GM12878 (cell line): ENCODE measurements around the gene RALGPS1. TPM values are rescaled to one million over a fixed set of nuclear protein-coding genes. Genes with fewer than 3 reads are reported as not detected.

Experiments
- ATF7 ChIP-seq: fragments of 450-650 bp; IDR thresholded peaks from 2 replicates; pipeline ENCODE4 v1.6.1; 2016; ENCODE audit warnings: low read depth, mild to moderate bottlenecking
- CREB1 ChIP-seq: IDR thresholded peaks from 2 replicates; pipeline ENCODE4 v1.6.1; 2012; ENCODE audit warnings: low read depth, mild to moderate bottlenecking, inconsistent platforms
- E2F4 ChIP-seq: IDR thresholded peaks from 2 replicates; pipeline ENCODE4 v1.6.1; 2012; ENCODE audit warnings: low read depth, low read length, improper control_type of control experiment
- EGR1 ChIP-seq, 2 experiments: IDR thresholded peaks; 1 replicate in 1 of 2; 2 replicates in 1 of 2; pipeline ENCODE4 v1.6.1; 2011 to 2012; ENCODE audit warnings: low read depth in 2 of 2, low read length in 2 of 2, borderline replicate concordance in 1 of 2, mild to moderate bottlenecking in 1 of 2, moderate library complexity in 1 of 2
- GABPA ChIP-seq: IDR thresholded peaks from 2 replicates; pipeline ENCODE4 v1.6.1; 2014; ENCODE audit warnings: antibody characterized with exemption, low read depth, mild to moderate bottlenecking, inconsistent platforms
- HCFC1 ChIP-seq: fragments of 150-350 bp; IDR thresholded peaks from 2 replicates; pipeline ENCODE4 v1.6.1; 2014; ENCODE audit warnings: low read length
- HDAC2 ChIP-seq: fragments of 200-600 bp; sonication (generic); IDR thresholded peaks from 2 replicates; pipeline ENCODE4 v1.6.1; 2017
- HDGF ChIP-seq: fragments of 450-650 bp; IDR thresholded peaks from 2 replicates; pipeline ENCODE4 v1.6.1; 2016; ENCODE audit warnings: antibody characterized with exemption
- NBN ChIP-seq: fragments of 450-650 bp; IDR thresholded peaks from 2 replicates; pipeline ENCODE4 v1.6.1; 2016
- POU2F2 ChIP-seq: IDR thresholded peaks from 3 replicates; pipeline ENCODE4 v1.6.1; 2011; ENCODE audit warnings: low read depth, mild to moderate bottlenecking, low read length, borderline replicate concordance
- RCOR1 ChIP-seq: conservative IDR thresholded peaks from 2 replicates; pipeline ENCODE4 v1.6.1; 2012; ENCODE audit warnings: low read depth, low read length, improper control_type of control experiment
- RFX5 ChIP-seq: IDR thresholded peaks from 2 replicates; pipeline ENCODE4 v1.6.1; 2011; ENCODE audit warnings: low read depth, low read length, improper control_type of control experiment
- SREBF2 ChIP-seq: IDR thresholded peaks from 2 replicates; pipeline ENCODE4 v1.6.1; 2012; ENCODE audit warnings: mild to moderate bottlenecking, low read length
- TCF12 ChIP-seq: IDR thresholded peaks from 2 replicates; pipeline ENCODE4 v1.6.1; 2011; ENCODE audit warnings: low read depth, mild to moderate bottlenecking, low read length
- ZBTB33 ChIP-seq: fragments of 450-650 bp; IDR thresholded peaks from 2 replicates; pipeline ENCODE4 v1.6.1; 2017; ENCODE audit warnings: mild to moderate bottlenecking
- ZNF592 ChIP-seq: fragments of 450-650 bp; IDR thresholded peaks from 2 replicates; pipeline ENCODE4 v1.6.1; 2017; ENCODE audit warnings: mild to moderate bottlenecking, moderate library complexity
- ZSCAN29 ChIP-seq: fragments of 450-650 bp; IDR thresholded peaks from 2 replicates; pipeline ENCODE4 v1.6.1; 2017; ENCODE audit warnings: mild to moderate bottlenecking, moderate library complexity
- polyA plus RNA-seq, 11 experiments: library from polyadenylated mRNA; depleted of rRNA in 4 of 11; unstranded in 6 of 11; stranded (reverse) in 5 of 11; fragments of >200 nt; fragmentation: Nextera tagmentation in 4 of 11; fragmentation: Illumina TruSeq in 1 of 11; extraction: Ambion mirVana in 4 of 11; extraction: Trizol in 1 of 11; gene quantifications; 1 replicate in 1 of 11; 2 replicates in 10 of 11; pipeline versions ENCODE4 v1.2.1 to v1.2.3, GENCODE V29; 2011 to 2016; ENCODE audit warnings: inconsistent platforms in 2 of 11, missing spikeins in 2 of 11, low read depth in 1 of 11
- total RNA-seq, 4 experiments: library from RNA; depleted of rRNA in 3 of 4; stranded (reverse); fragments of >200 nt in 3 of 4; fragmentation: Illumina TruSeq in 1 of 4; extraction: Trizol in 1 of 4; gene quantifications; 2 replicates each; pipeline versions ENCODE4 v1.2.1 to v1.2.3, GENCODE V29; 2013 to 2021
- TF ChIP-seq, protein P1 (sequence below): IDR thresholded peaks from 2 replicates; pipeline ENCODE4 v1.6.1; 2012; ENCODE audit warnings: improper control_type of control experiment, low read depth, low read length; ENCODE audit not compliant: insufficient replicate concordance

RALGPS1 gene
- total and polyA plus RNA-seq, 10 of the 15 experiments (the other 5 are each of a cell fraction or from before 2014, with no cell fraction given) = 0.13 to 5.6 (median 2.7) TPM

DNA sequence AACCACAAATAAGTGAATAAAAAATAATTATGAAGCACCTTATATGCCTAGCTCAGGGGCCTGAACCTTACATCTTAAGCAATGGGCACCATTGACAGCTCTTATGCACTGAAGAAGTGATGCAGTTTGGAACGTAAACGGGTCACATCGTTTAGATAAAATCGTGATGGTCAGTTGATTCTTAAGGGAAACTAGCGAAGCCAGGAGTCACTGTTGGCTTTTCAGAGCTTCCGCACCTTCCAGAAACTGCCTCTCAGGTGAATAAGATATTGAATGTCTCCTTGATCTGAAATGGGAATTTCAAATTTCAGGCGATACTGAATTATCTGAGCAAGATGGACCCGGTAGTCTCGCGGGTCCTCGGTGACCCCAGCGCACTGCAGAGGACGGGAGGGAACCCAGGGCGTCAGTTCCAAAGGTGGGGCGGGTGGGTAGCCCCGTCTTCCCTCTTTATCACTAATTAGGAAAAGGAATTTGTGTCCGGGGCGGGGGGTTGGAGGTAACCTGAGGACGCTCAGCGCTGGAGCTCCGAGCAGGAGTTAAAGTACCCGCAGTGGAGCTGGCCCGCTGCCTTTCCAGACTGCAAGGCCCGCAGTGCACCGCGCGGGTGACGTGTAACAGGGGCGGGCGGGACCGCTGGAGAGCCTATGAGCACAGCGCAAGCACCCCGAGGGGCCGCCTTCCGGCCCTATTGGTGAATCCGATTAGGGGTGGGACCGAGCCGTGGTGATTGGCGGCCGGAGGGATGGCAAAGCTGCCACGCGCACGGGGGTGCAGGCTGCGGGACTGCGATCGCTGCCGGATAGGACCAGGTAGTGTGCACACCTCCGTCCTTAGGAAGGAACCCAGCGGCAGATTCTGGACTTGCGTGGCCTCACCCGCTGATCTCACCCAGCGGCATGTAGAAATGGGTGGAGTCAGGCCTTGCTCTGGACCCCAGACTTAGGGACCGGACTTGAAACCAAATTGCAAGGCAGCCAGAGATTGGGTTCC, 330.3 kb downstream of the RALGPS1 start (continued):
- TF ChIP-seq TCF12 = no peak
- no peak for TF ChIP-seq RCOR1
- peak; percentile 65; the same call in 1 of the 2 replicates for TF ChIP-seq ATF7
- TF ChIP-seq SREBF2 = no peak
- peak; percentile 59; the same call in 1 of the 2 replicates for TF ChIP-seq RFX5
- TF ChIP-seq POU2F2 = no peak
- TF ChIP-seq ZNF592 = no peak
- no peak for TF ChIP-seq GABPA
- TF ChIP-seq HCFC1 = peak; percentile 81
- no peak for TF ChIP-seq ZBTB33
- TF ChIP-seq HDGF = peak; percentile 63; the same call in 1 of the 2 replicates
- TF ChIP-seq, protein P1, sequence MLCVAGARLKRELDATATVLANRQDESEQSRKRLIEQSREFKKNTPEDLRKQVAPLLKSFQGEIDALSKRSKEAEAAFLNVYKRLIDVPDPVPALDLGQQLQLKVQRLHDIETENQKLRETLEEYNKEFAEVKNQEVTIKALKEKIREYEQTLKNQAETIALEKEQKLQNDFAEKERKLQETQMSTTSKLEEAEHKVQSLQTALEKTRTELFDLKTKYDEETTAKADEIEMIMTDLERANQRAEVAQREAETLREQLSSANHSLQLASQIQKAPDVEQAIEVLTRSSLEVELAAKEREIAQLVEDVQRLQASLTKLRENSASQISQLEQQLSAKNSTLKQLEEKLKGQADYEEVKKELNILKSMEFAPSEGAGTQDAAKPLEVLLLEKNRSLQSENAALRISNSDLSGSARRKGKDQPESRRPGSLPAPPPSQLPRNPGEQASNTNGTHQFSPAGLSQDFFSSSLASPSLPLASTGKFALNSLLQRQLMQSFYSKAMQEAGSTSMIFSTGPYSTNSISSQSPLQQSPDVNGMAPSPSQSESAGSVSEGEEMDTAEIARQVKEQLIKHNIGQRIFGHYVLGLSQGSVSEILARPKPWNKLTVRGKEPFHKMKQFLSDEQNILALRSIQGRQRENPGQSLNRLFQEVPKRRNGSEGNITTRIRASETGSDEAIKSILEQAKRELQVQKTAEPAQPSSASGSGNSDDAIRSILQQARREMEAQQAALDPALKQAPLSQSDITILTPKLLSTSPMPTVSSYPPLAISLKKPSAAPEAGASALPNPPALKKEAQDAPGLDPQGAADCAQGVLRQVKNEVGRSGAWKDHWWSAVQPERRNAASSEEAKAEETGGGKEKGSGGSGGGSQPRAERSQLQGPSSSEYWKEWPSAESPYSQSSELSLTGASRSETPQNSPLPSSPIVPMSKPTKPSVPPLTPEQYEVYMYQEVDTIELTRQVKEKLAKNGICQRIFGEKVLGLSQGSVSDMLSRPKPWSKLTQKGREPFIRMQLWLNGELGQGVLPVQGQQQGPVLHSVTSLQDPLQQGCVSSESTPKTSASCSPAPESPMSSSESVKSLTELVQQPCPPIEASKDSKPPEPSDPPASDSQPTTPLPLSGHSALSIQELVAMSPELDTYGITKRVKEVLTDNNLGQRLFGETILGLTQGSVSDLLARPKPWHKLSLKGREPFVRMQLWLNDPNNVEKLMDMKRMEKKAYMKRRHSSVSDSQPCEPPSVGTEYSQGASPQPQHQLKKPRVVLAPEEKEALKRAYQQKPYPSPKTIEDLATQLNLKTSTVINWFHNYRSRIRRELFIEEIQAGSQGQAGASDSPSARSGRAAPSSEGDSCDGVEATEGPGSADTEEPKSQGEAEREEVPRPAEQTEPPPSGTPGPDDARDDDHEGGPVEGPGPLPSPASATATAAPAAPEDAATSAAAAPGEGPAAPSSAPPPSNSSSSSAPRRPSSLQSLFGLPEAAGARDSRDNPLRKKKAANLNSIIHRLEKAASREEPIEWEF = no peak
- peak; percentile 31; the same call in 1 of the 2 replicates for TF ChIP-seq E2F4
- TF ChIP-seq EGR1 (IDR thresholded peaks at IDR 0.05; ENCODE audit: borderline replicate concordance in 1 of 2, low read depth in 2 of 2, low read length in 2 of 2) = no peak
- TF ChIP-seq NBN = no peak
- no peak for TF ChIP-seq ZSCAN29
- TF ChIP-seq CREB1 = peak; percentile 98
- TF ChIP-seq HDAC2 = no peak
